Skeletal muscle satellite cell (primary cell): ENCODE measurements around the gene KIF5A.
"Not testable (repeated sequence)": the region's sequence is repeated elsewhere in the genome, so short reads cannot be mapped to it uniquely, and the experiment has no call there.

ENCODE experiments used
- H3K27me3 ChIP-seq: 2 replicates; pipeline ENCODE4 v1.7.0; 2013; ENCODE audit warnings: low read length; ENCODE audit not compliant: control insufficient read depth, insufficient read depth
- H3K36me3 ChIP-seq: 2 replicates; pipeline ENCODE4 v1.7.0; 2013; ENCODE audit warnings: mild to moderate bottlenecking, control low read depth, low read length; ENCODE audit not compliant: insufficient read depth
- H3K4me1 ChIP-seq: 2 replicates; pipeline ENCODE4 v1.7.0; 2013; ENCODE audit warnings: low read length; ENCODE audit not compliant: control insufficient read depth, insufficient read depth
- H3K4me2 ChIP-seq: 2 replicates; pipeline ENCODE4 v1.7.0; 2013; ENCODE audit warnings: mild to moderate bottlenecking, low read length
- H3K4me3 ChIP-seq: 2 replicates; pipeline ENCODE4 v1.7.0; 2013; ENCODE audit warnings: low read length
- H3K9ac ChIP-seq: 2 replicates; pipeline ENCODE4 v1.7.0; 2013; ENCODE audit warnings: mild to moderate bottlenecking, low read depth, low read length, moderate library complexity
- H3K9me3 ChIP-seq: replicated peaks from 2 replicates; pipeline ENCODE4 v1.7.0; 2013; ENCODE audit warnings: mild to moderate bottlenecking, control low read depth, low read length

The KIF5A gene

DNA sequence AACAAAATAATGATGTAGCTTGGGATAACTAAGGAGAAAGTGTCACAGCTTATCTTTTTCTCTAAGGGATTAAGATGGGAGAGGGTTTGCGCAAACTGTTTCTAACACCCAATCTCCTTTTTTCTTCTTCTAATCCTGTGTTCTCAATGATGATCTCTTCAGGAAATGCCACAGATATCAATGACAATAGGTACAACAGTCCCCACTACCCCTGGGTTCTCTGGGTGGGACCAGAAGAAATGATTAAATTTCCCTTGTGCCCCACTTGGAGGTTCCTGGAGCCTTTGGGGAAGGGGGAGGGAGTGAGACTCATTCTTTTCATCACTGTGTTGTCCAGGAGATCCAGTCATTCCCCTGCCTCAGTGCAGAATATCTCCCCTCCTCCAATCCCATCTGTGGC, 32.6 kb downstream of the KIF5A start:
- Histone ChIP-seq H3K4me2 (no peak overlapping the region), H3K4me1 (no peaks in the 10 kb centered on the region), H3K36me3 (no peaks in the 10 kb centered on the region), H3K4me3 (no peak overlapping the region), H3K27me3 (peaks cover 58% of the 10 kb centered on the region), H3K9ac (no peak overlapping the region), H3K9me3 (no peaks in the 10 kb centered on the region)

DNA sequence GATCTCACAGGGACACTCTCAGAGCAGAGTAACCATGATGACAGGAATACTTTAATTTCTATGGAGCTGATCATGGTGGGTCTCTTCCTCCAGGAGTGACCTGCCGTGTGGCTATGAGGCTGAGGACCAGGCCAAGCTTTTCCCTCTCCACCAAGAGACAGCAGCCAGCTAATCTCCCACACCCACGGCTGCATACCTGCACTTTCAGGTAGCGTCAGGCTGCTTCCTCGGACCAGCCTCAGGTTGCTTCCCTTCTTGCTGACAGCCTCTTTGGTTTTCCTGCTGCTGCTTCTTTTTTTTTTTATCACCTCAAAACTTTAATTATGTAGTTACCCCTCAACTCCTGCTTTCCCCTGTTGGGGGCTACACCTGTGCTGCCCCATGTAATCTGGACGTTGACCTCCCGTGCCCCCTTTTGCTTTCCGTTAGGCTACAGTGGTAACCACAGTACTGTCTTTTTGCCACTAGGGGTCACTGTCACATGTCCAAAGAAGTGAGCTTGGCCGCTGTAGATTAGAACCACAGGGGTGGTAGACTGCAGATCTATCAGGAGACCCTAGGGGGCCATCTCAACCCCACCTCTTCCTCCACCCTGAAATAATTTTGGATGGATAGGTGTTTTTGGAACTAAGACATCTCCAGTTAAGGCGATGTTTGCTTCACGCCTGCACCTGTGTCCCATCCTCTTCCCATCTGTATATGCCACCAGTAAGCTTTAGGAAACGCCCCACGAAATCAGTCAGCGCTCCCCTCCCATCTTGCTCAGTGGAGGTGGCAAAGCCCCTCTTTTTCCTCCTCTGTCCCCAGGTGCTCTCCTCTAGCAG, 33.4 kb downstream of the KIF5A start:
- no peaks in the 10 kb centered on the region for H3K9me3 ChIP-seq
- no peak overlapping the region for H3K4me2 ChIP-seq

DNA sequence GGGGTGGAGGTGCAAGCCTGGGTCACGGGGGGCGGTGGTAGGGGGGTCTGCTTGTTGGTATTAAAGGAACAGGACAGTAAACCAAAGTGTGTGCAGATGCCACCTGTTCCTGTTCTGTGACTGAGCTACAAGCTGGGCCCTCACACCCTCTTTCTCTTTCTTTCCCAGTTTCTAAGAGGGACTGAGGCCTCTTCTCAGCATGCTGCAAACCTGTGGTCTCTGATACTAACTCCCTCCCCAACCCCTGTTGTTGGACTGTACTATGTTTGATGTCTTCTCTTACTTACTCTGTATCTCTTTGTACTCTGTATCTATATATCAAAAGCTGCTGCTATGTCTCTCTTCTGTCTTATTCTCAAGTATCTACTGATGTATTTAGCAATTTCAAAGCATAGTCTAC, 34.2 kb downstream of the KIF5A start:
- Histone ChIP-seq H3K9me3 (no peaks in the 10 kb centered on the region), H3K4me2 (no peak overlapping the region), H3K36me3 (no peaks in the 10 kb centered on the region), H3K4me3 (no peak overlapping the region), H3K4me1 (no peaks in the 10 kb centered on the region), H3K27me3 (peaks cover 56% of the 10 kb centered on the region), H3K9ac (no peak overlapping the region)

More for the DNA sequence above, 33.4 kb downstream of the KIF5A start:
- H3K36me3 ChIP-seq = no peaks in the 10 kb centered on the region
- no peaks in the 10 kb centered on the region for H3K4me1 ChIP-seq
- H3K27me3 ChIP-seq = peaks cover 58% of the 10 kb centered on the region
- H3K9ac ChIP-seq = no peak overlapping the region
- H3K4me3 ChIP-seq = no peak overlapping the region

DNA sequence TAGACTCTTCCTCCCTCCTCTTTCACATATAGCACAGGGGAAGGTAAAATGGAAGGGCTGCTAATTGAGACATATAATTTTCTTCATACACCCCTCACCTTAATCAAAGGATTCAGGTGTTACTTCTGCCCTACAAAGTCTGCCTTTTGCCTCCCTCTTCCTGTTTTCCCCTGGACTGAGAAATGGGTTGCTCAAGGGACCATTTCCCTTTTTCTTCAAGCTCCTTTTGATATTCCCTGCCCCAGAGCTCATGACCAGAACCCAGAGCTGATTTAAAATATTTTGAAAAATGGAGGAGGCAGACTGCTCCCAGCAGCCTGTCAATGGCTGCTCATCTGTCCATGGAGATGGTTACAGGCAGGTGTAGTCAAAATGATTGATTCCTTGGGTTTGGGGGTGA, 34.8 kb downstream of the KIF5A start:
- no peaks in the 10 kb centered on the region for H3K36me3 ChIP-seq
- H3K9me3 ChIP-seq = no peaks in the 10 kb centered on the region
- no peak overlapping the region for H3K4me2 ChIP-seq
- no peak overlapping the region for H3K4me3 ChIP-seq
- no peaks in the 10 kb centered on the region for H3K4me1 ChIP-seq
- H3K9ac ChIP-seq = no peak overlapping the region
- peaks cover 56% of the 10 kb centered on the region for H3K27me3 ChIP-seq

DNA sequence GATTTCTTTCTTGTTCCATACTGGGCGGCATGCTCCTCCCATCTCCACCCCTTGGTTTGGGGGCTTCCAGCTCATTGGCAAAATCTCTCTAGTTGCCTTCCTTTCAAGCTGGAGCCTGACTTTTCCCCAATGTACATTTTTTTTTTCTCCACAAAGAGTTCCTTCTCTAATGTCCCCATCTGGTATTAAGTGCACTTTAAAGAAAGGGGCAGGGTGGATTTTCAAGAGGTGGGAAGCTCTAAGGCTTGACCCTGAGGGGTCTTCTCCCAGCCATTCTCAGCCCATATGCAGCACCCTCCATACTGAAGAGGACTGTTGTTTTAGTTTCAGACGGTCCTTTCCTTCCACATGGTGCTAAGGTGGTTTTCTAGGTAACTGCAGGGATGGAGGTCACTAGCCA, 35.3 kb downstream of the KIF5A start:
- peaks cover 56% of the 10 kb centered on the region for H3K27me3 ChIP-seq

DNA sequence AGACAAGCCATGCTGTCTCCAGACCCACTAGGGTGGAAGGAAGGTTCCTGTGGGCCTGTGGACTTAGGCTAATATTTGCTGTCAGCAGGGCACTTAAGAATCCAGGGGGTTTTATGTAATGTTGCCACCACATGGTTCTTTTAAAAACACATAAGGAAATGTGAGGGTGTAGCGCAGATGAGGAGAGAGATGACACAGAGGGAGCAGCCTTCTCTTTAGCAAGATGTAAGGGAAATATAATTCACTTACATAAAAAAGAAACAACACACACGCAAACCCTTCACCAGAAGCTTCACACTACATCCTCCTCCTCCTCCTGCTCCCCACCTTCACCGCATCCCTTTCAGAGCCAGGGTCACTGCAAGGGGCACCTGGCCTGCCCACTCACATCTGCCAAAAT, 36.3 kb downstream of the KIF5A start:
- Histone ChIP-seq H3K9me3 (no peaks in the 10 kb centered on the region), H3K27me3 (peaks cover 53% of the 10 kb centered on the region), H3K4me2 (no peak overlapping the region), H3K4me3 (no peak overlapping the region), H3K4me1 (peaks cover 7% of the 10 kb centered on the region), H3K36me3 (no peaks in the 10 kb centered on the region), H3K9ac (no peak overlapping the region)

More for the DNA sequence above, 35.3 kb downstream of the KIF5A start:
- Histone ChIP-seq H3K9ac (no peak overlapping the region), H3K4me2 (no peak overlapping the region), H3K4me1 (no peaks in the 10 kb centered on the region), H3K9me3 (no peaks in the 10 kb centered on the region), H3K4me3 (no peak overlapping the region), H3K36me3 (no peaks in the 10 kb centered on the region)

DNA sequence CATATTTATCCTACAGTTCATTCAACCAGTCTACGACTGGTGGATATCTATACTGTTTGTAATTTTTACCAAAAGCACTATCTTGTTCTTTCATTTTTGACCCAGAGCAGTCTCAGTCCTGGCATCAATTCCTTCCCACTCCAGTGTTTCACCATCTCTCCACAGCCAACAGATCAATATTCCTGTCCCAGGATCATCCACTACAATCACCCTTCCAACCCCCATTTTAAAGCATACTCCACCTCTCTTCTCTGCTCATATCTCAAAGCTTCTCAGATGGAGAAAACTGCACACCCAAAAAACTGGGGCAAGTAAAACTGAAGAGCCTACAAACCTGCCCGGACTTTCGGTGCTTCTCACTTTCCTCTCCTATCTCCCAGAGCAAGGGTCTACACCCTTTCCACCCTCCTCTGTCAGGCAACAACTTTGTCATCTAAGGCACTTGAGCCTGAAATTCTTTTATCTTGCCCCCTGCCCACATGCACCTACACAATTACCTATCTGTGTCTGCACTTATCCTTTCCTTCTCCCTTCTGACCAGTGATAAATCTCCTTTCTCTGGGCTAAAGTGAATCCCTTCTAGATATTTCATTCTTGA, 37.1 kb downstream of the KIF5A start:
- H3K9me3 ChIP-seq = no peaks in the 10 kb centered on the region
- H3K27me3 ChIP-seq = peaks cover 53% of the 10 kb centered on the region
- H3K4me3 ChIP-seq = no peak overlapping the region

DNA sequence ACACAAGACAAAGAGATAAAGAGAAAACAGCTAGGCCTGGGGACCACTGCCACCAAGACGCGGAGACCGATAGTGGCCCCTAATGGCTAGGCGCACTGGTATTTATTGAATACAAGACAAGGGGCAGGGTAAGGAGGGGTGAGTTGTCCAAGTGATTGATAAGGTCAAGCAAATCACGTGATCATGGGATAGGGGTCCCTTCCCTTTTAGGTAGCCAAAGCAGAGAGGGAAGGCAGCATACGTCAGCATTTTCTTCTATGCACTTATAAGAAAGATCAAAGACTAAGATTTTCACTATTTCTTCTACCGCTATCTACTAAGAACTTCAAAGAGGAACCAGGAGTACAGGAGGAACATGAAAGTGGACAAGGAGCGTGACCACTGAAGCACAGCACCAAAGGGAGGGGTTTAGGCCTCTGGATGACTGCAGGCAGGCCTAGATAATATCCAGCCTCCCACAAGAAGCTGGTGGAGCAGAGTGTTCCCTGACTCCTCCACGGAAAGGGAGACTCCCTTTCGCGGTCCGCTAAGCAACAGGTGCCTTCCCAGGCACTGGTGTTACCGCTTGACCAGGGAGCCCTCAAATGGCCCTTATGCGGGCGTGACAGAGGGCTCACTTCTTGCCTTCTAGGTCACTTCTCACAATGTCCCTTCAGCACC, 39.2 kb downstream of the KIF5A start:
- not testable (repeated sequence) for H3K9me3 ChIP-seq, H3K4me3 ChIP-seq, H3K9ac ChIP-seq, H3K36me3 ChIP-seq, H3K4me2 ChIP-seq
- Histone ChIP-seq H3K27me3 (peaks cover 41% of the 10 kb centered on the region), H3K4me1 (peaks cover 13% of the 10 kb centered on the region)

More for the DNA sequence above, 37.1 kb downstream of the KIF5A start:
- peaks cover 10% of the 10 kb centered on the region for H3K4me1 ChIP-seq
- H3K4me2 ChIP-seq = no peak overlapping the region
- H3K9ac ChIP-seq = no peak overlapping the region
- no peaks in the 10 kb centered on the region for H3K36me3 ChIP-seq

DNA sequence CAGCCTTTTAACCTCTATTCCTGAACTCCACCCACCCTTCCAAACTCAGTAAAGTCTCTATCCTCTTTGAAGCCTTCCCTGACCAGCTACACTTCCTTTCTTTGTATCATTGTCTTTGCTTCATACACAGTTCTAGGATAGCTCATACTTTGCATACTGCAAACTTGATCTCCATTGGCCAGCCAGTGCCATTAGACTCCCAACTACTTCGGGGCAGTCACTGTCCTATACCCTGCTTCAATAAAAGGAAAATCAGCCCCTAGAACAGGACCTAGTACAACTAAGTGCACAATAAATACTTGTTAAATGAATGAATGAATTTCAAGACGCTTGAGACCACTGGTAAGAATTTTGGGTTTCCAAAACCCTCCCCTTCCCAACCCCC, 40.6 kb downstream of the KIF5A start:
- Histone ChIP-seq H3K4me2 (peak overlapping the region; percentile 87), H3K27me3 (peaks cover 27% of the 10 kb centered on the region), H3K9ac (peak overlapping the region; percentile 78), H3K4me3 (peak overlapping the region; percentile 79), H3K36me3 (no peaks in the 10 kb centered on the region), H3K4me1 (peaks cover 13% of the 10 kb centered on the region), H3K9me3 (no peaks in the 10 kb centered on the region)

DNA sequence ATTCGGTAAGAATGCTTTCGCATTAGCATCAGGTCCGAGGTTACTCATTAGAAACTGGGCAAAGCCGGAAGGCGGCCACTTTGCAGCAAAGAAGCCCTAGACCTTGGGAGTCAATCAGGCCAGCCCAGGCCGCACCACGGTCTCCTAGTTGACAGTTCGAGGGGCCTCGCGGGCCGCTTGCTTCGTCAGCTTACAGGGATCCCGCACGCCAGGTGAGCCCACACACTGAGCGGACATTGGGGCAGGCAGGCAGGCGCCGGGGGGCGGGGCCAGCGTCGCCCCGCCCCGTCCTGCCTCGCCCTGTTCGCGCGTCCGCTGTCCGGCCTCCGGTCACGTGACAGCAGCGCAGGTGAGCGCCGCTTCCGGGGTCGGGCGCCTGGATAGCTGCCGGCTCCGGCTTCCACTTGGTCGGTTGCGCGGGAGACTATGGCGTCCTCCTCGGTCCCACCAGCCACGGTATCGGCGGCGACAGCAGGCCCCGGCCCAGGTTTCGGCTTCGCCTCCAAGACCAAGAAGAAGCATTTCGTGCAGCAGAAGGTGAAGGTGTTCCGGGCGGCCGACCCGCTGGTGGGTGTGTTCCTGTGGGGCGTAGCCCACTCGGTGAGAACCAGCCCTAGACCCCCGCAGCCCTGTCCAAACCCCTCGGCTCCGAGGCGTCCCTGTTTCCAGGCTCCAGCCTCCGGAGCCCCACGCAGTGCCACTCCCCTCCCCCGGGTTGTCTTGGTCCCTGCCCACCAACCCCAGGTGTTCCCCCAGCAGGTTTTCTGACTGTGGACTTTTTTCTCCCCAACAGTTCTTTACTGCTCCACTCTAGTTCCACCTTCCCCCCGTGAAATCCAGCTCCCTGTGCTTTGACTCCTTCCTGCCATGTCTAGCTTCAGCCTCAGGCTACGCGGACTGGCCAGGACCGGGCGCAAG, 41.3 kb downstream of the KIF5A start, which contains the start of gene PIP4K2C:
Gene PIP4K2C (plus strand): TSS at position 329 of the 918 bp plus-strand sequence. CDS start 98 bp downstream, at position 427.
- no peaks in the 10 kb centered on the region for H3K36me3 ChIP-seq
- H3K27me3 ChIP-seq = peaks cover 22% of the 10 kb centered on the region

More for the DNA sequence above, 41.3 kb downstream of the KIF5A start, which contains the start of gene PIP4K2C:
- Histone ChIP-seq H3K4me3 (peak within 1 kb of the TSS; percentile 79), H3K4me2 (peak within 1 kb of the TSS; percentile 87), H3K4me1 (peaks cover 13% of the 10 kb centered on the region), H3K9me3 (no peaks in the 10 kb centered on the region), H3K9ac (peak within 1 kb of the TSS; percentile 78)
